ENCODE measurements around the gene CRACR2A. TPM values are rescaled to one million over a fixed set of nuclear protein-coding genes. Genes with fewer than 3 reads are reported as not detected.

CRACR2A gene
- total and polyA plus RNA-seq, 9 of the 15 experiments (the other 6 are each of a cell fraction or from before 2014, with no cell fraction given) = 2.1 to 15.1 (median 10.4) TPM

- no TSS peak for BruUV-seq (replicated peaks)
- DNase-seq (ENCODE audit: extremely low read depth in 1 of 4, low spot score in 3 of 4) (no peak), ATAC-seq (no peak), FAIRE-seq (no peak)
- TF ChIP-seq ZNF12 (CRISPR knock-in tag; IDR thresholded peaks at IDR 0.05) = no peak
- no peak for TF ChIP-seq CREB1 (IDR thresholded peaks at IDR 0.05)
- no peak for TF ChIP-seq CREB1 (CRISPR knock-in tag; IDR thresholded peaks at IDR 0.05)
- TF ChIP-seq ZNF785 (CRISPR knock-in tag; IDR thresholded peaks at IDR 0.05) = no peak
- POLR2A ChIA-PET = no interaction called here
- Histone ChIP-seq H3K79me2 (ENCODE audit: control insufficient read depth, insufficient read depth, low read length) (no peaks in the 10 kb centered on the region), H3K9me1 (ENCODE audit: control insufficient read depth, insufficient read depth, low read length) (no peaks in the 10 kb centered on the region), H3K4me1 (replicated peaks in 1 of 2; ENCODE audit: control insufficient read depth in 2 of 2, insufficient read depth in 2 of 2, low read length in 2 of 2) (no peaks in the 10 kb centered on the region), H4K20me1 (replicated peaks; ENCODE audit: control insufficient read depth, insufficient read depth, low read length) (no peaks in the 10 kb centered on the region), H3K9ac (ENCODE audit: insufficient read depth in 1 of 2, low read depth in 2 of 2, low read length in 2 of 2) (no peak overlapping the region), H3K27me3 (ENCODE audit: control insufficient read depth in 2 of 2, insufficient read depth in 2 of 2, low read length in 2 of 2) (no peaks in the 10 kb centered on the region), H3K27ac (ENCODE audit: extremely low read depth, low read depth, low read length) (no peak overlapping the region), H3K9me3 (replicated peaks; ENCODE audit: control insufficient read depth, insufficient read depth, low read depth, low read length) (no peaks in the 10 kb centered on the region), H3K4me3 (no peak overlapping the region), H3K4me2 (ENCODE audit: insufficient read depth, low read length) (no peak overlapping the region), H2AFZ (ENCODE audit: low read depth, low read length) (no peak overlapping the region), H3K36me3 (ENCODE audit: control insufficient read depth, insufficient read depth, low read length) (0 out of 3 replicates have a peak, but pooled peaks cover 4% of the 10 kb centered on the region)
- CTCF ChIA-PET (ENCODE audit: low intra/inter-chr PET ratio) = no interaction called here
- in situ Hi-C loops (cut with MboI) (no loop called here), intact Hi-C loops (cut with micrococcal nuclease) (no loop called here)
- 85% methylated on average over 6 of the region's 6 CpGs for WGBS (ENCODE audit: insufficient coverage, low coverage, missing lambda C conversion rate)
Observed at GRCh38 chr12:3634348-3634747, 118.6 kb downstream of the CRACR2A start.

- Histone ChIP-seq H3K4me3 (no peak overlapping the region), H3K9ac (ENCODE audit: insufficient read depth in 1 of 2, low read depth in 2 of 2, low read length in 2 of 2) (no peak overlapping the region), H4K20me1 (replicated peaks; ENCODE audit: control insufficient read depth, insufficient read depth, low read length) (no peaks in the 10 kb centered on the region), H3K27ac (ENCODE audit: extremely low read depth, low read depth, low read length) (no peak overlapping the region), H3K9me3 (replicated peaks; ENCODE audit: control insufficient read depth, insufficient read depth, low read depth, low read length) (no peaks in the 10 kb centered on the region), H3K79me2 (ENCODE audit: control insufficient read depth, insufficient read depth, low read length) (no peaks in the 10 kb centered on the region), H3K4me1 (replicated peaks in 1 of 2; ENCODE audit: control insufficient read depth in 2 of 2, insufficient read depth in 2 of 2, low read length in 2 of 2) (no peaks in the 10 kb centered on the region), H3K27me3 (ENCODE audit: control insufficient read depth in 2 of 2, insufficient read depth in 2 of 2, low read length in 2 of 2) (no peaks in the 10 kb centered on the region), H2AFZ (ENCODE audit: low read depth, low read length) (no peak overlapping the region), H3K4me2 (ENCODE audit: insufficient read depth, low read length) (no peak overlapping the region), H3K9me1 (ENCODE audit: control insufficient read depth, insufficient read depth, low read length) (no peaks in the 10 kb centered on the region), H3K36me3 (ENCODE audit: control insufficient read depth, insufficient read depth, low read length) (0 out of 3 replicates have a peak, but pooled peaks cover 4% of the 10 kb centered on the region)
- WGBS (ENCODE audit: insufficient coverage, low coverage, missing lambda C conversion rate) = 91% methylated on average over 9 of the region's 9 CpGs
- DNase-seq (ENCODE audit: extremely low read depth in 1 of 4, low spot score in 3 of 4) (no peak), FAIRE-seq (no peak), ATAC-seq (no peak)
- in situ Hi-C loops (cut with MboI) (no loop called here), intact Hi-C loops (cut with micrococcal nuclease) (no loop called here)
- POLR2A ChIA-PET = no interaction called here
- CTCF ChIA-PET (ENCODE audit: low intra/inter-chr PET ratio) = no interaction called here
- no peak for TF ChIP-seq GTF2E2 (tag; IDR thresholded peaks at IDR 0.05)
- TF ChIP-seq THAP7 (CRISPR knock-in tag; IDR thresholded peaks at IDR 0.05) = no peak
- no peak for TF ChIP-seq MECOM (CRISPR knock-in tag; IDR thresholded peaks at IDR 0.05)
- BruUV-seq (replicated peaks) = no TSS peak
Observed at GRCh38 chr12:3633396-3633795, 119.5 kb downstream of the CRACR2A start.

Data from K562 (cell line).